ENCODE measurements around the gene TBC1D4. TPM values are rescaled to one million over a fixed set of nuclear protein-coding genes. Genes with fewer than 3 reads are reported as not detected.

Gene TBC1D4
- total RNA-seq, 2 donors from 2014 or later, result 27.6 to 56.1 TPM

- intact Hi-C loops (cut with DNase I), result loop anchor here (1.0 kb wide), 1 partner anchor 109 kb away; no protein-coding TSS in a partner anchor
- no peak for TF ChIP-seq POLR2A (IDR thresholded peaks at IDR 0.05)
- peak; percentile 42 for TF ChIP-seq POLR2AphosphoS5 (IDR thresholded peaks at IDR 0.05)
- Histone ChIP-seq H3K36me3 (no peaks in the 10 kb centered on the region), H3K27me3 (replicated peaks; ENCODE audit: insufficient read depth) (no peaks in the 10 kb centered on the region), H3K9me3 (no peaks in the 10 kb centered on the region), H3K4me3 (peak overlapping the region; percentile 82 to 88), H3K27ac (peak overlapping the region; percentile 79 to 85), H3K4me1 (replicated peaks) (peaks cover 4% of the 10 kb centered on the region)
- under 1% methylated on average over 43 of the region's 48 CpGs for WGBS
- DNase-seq (ENCODE audit: low spot score), result peak; percentile 88
Observed at GRCh38 chr13:75480671-75481175, 1.2 kb downstream of the TBC1D4 start.

DNA sequence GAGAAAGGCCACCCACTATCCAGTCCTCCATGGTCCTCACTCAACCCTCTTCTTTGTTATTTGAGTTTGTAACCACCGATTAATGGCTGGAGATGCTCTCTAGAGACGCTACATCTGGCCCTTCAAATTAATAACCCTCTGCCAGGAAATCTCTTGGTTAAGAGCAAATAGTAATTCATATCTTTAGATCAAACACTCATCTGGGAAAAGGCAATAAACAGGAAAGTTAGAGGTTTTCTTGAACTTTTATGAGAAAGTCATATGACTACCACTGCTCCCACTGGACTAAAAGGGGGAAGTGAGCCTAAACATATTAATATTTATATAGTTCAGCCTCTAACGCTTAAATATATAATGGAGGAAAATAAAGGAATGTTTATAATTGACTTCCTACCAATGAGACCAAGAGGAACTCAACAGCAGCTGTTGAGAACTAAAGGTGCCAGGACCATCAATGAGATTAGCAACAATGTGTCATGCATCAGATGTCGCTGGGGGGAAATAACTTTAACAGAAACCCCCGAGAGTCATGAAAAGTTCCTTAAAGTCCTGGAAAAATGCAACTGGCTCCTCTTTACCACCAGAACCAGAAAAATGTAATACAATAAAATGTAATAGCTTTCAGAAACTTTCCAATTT is 2.7 kb downstream of the TBC1D4 start:
- DNase-seq (ENCODE audit: low spot score), result no peak
- no peak overlapping the region for H3K4me3 ChIP-seq
- intact Hi-C loops (cut with DNase I), result no loop called here
- H3K27me3 ChIP-seq (replicated peaks; ENCODE audit: insufficient read depth), result no peaks in the 10 kb centered on the region
- no peak for TF ChIP-seq POLR2A (IDR thresholded peaks at IDR 0.05)
- no peak for TF ChIP-seq POLR2AphosphoS5 (IDR thresholded peaks at IDR 0.05)
- TF ChIP-seq, protein P1, sequence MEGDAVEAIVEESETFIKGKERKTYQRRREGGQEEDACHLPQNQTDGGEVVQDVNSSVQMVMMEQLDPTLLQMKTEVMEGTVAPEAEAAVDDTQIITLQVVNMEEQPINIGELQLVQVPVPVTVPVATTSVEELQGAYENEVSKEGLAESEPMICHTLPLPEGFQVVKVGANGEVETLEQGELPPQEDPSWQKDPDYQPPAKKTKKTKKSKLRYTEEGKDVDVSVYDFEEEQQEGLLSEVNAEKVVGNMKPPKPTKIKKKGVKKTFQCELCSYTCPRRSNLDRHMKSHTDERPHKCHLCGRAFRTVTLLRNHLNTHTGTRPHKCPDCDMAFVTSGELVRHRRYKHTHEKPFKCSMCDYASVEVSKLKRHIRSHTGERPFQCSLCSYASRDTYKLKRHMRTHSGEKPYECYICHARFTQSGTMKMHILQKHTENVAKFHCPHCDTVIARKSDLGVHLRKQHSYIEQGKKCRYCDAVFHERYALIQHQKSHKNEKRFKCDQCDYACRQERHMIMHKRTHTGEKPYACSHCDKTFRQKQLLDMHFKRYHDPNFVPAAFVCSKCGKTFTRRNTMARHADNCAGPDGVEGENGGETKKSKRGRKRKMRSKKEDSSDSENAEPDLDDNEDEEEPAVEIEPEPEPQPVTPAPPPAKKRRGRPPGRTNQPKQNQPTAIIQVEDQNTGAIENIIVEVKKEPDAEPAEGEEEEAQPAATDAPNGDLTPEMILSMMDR (IDR thresholded peaks at IDR 0.05), result no peak
- no peak overlapping the region for H3K27ac ChIP-seq
- no peaks in the 10 kb centered on the region for H3K36me3 ChIP-seq
- peaks cover 4% of the 10 kb centered on the region for H3K4me1 ChIP-seq (replicated peaks)
- no peaks in the 10 kb centered on the region for H3K9me3 ChIP-seq
- 49% methylated on average over 5 of the region's 5 CpGs for WGBS

DNA sequence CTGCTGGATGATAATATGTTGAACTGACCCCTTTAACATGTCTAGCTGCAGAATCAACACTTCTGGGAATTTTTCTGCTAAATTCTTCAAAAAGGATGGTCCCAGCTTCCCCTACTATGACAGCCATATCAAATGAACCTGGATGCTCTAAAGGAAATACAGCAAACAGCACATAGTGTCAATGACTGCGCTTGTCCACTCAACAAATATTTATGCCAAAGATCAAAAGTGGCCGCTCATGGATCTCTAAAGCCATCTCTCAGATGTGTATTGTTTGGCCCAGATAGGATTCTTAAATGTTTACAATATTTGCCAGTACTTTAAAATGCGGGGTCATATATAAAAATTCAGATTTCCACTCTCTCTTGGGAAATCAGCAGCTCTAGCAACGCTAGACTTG is 3.3 kb downstream of the TBC1D4 start:
- Histone ChIP-seq H3K27me3 (replicated peaks; ENCODE audit: insufficient read depth) (no peaks in the 10 kb centered on the region), H3K27ac (no peak overlapping the region), H3K4me1 (replicated peaks) (peaks cover 4% of the 10 kb centered on the region), H3K4me3 (no peak overlapping the region), H3K36me3 (no peaks in the 10 kb centered on the region), H3K9me3 (no peaks in the 10 kb centered on the region)
- TF ChIP-seq POLR2AphosphoS5 (IDR thresholded peaks at IDR 0.05) (no peak), POLR2A (IDR thresholded peaks at IDR 0.05) (no peak)
- TF ChIP-seq, protein P1 (IDR thresholded peaks at IDR 0.05), result no peak
- intact Hi-C loops (cut with DNase I), result no loop called here
- WGBS, result 89% methylated on average over 4 of the region's 4 CpGs
- DNase-seq (ENCODE audit: low spot score), result no peak

DNA sequence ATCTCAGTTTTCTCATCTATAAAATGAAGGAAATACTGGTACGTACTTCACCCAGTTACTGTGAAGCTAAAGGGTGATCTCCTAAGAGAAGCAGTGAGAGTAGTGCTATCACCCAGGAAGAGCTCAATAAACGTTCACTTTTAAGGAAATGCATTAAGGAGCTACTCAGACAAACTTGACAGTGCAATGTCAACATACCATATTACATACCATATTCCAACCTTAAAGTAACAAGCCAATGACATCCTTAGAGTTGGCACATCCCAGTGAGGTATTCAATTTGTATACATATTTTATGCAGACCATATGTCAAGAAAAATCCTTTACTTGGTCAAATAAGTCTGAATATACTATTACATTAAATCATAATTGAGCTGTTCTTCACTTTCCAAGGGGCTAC is 7.0 kb downstream of the TBC1D4 start:
- no peak overlapping the region for H3K4me3 ChIP-seq
- no peaks in the 10 kb centered on the region for H3K27me3 ChIP-seq (replicated peaks; ENCODE audit: insufficient read depth)
- no peak overlapping the region for H3K27ac ChIP-seq
- no peaks in the 10 kb centered on the region for H3K9me3 ChIP-seq
- intact Hi-C loops (cut with DNase I), result no loop called here
- WGBS, result 68% methylated on average over 2 of the region's 2 CpGs
- TF ChIP-seq, protein P1 (IDR thresholded peaks at IDR 0.05), result no peak
- TF ChIP-seq POLR2A (IDR thresholded peaks at IDR 0.05) (no peak), POLR2AphosphoS5 (IDR thresholded peaks at IDR 0.05) (no peak)
- peaks cover 4% of the 10 kb centered on the region for H3K4me1 ChIP-seq (replicated peaks)
- no peaks in the 10 kb centered on the region for H3K36me3 ChIP-seq
- DNase-seq (ENCODE audit: low spot score), result no peak

GRCh38 chr13:75473468-75473867 is 8.5 kb downstream of the TBC1D4 start:
- TF ChIP-seq POLR2AphosphoS5 (IDR thresholded peaks at IDR 0.05), result no peak
- TF ChIP-seq, protein P1 (IDR thresholded peaks at IDR 0.05), result no peak
- no peak for TF ChIP-seq POLR2A (IDR thresholded peaks at IDR 0.05)
- no peaks in the 10 kb centered on the region for H3K27me3 ChIP-seq (replicated peaks; ENCODE audit: insufficient read depth)
- no peak for DNase-seq (ENCODE audit: low spot score)
- no peak overlapping the region for H3K4me3 ChIP-seq
- peaks cover 4% of the 10 kb centered on the region for H3K4me1 ChIP-seq (replicated peaks)
- H3K27ac ChIP-seq, result peak overlapping the region in 1 of 2 donors; percentile 3
- H3K9me3 ChIP-seq, result no peaks in the 10 kb centered on the region
- intact Hi-C loops (cut with DNase I), result no loop called here
- WGBS, result 64% methylated on average over 1 of the region's 1 CpG
- H3K36me3 ChIP-seq, result no peaks in the 10 kb centered on the region

Measured in prostate gland (tissue), 2 donors.